Skin epidermis (tissue), 12 donors: ENCODE data around the gene RNASEL.
A peak's percentile ranks its signal among the peaks of the same experiment; 100 is the strongest.
"Not testable (repeated sequence)": the region's sequence is repeated elsewhere in the genome, so short reads cannot be mapped to it uniquely, and the experiment has no call there.

ENCODE experiments used
- H3K27ac ChIP-seq, 21 experiments: fragments of 200-600 bp; sonication (generic) in 11 of 21; one replicate each; pipeline ENCODE4 v1.5.0; 2020; ENCODE audit warnings: mild to moderate bottlenecking in 3 of 21, inconsistent platforms in 2 of 21, moderate library complexity in 2 of 21
- H3K4me3 ChIP-seq, 7 experiments: fragments of 200-600 bp; sonication (generic) in 2 of 7; one replicate each; pipeline ENCODE4 v1.5.0; 2020; ENCODE audit warnings: inconsistent platforms in 2 of 7, mild to moderate bottlenecking in 2 of 7, moderate library complexity in 1 of 7

Gene RNASEL

DNA sequence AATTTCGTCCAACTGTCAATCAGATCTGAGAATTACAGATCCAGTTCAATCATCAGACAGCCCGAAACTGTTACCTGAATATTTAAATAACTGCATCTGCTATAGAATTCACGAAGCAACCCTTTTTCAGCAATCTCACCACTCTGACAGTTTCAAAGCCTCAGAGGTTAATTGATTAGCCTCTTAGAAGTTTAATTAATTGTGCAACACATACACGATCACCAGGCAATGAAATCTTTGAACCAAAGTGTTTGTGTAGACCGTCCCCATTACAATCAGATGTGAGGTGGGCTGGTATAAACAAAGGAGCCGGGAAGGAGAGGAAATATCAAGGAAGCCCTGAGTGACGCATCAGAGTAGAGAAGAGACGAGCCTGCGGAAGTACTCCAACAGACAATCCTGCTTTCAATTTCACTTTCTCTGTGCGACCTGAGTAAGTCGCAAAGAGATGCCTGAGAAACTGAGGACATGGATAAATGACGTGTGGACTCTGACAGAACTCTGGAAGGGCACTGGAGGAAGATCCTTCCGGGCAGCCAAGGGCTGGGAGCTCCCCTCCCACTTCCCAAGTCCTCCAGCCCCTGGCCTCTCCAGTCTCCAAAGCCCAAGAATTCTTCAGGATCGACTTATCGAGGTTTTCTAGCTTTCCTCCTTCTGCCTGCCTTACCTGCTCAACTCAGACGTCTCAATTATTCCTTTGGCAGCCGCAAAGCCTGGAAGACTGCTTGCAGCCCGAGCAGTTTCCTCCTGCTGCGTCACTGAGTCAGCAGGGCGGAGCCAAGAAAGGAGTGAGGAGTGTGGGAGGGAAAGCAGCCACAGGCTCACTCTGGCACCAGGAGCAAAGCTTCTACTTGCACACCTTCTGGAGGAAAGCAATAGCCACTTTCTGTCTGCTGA lies at the start of gene RNASEL:
TSS of gene RNASEL (minus strand) at position 757 of the 897 bp plus-strand sequence. CDS start 2,450 bp downstream, outside the sequence.
- peak within 1 kb of the TSS; percentile 36 to 73 (median 66) for H3K4me3 ChIP-seq
- peak within 1 kb of the TSS; percentile 86 to 99 (median 93) for H3K27ac ChIP-seq

DNA sequence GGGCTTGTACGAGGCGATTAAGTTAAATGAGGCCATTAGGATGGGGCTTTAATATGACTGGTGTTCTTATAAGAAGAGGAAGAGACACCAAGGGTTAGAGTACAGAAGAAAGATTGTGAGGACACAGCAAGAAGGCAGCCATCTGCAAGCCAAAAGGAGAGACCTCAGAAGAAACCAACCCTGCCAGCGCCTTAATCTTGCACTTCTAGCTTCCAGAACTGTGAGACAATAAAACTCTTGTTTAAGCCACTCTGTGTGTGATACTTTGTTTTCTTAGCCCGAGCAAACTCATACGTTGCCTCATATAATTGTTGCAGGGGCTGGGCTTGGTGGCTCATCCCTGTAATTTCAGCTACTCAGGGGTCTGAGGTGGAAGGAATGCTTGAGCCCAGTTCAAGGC lies 48.7 kb upstream of the RNASEL start:
- Histone ChIP-seq H3K4me3 (no peak overlapping the region), H3K27ac (no peak overlapping the region)

DNA sequence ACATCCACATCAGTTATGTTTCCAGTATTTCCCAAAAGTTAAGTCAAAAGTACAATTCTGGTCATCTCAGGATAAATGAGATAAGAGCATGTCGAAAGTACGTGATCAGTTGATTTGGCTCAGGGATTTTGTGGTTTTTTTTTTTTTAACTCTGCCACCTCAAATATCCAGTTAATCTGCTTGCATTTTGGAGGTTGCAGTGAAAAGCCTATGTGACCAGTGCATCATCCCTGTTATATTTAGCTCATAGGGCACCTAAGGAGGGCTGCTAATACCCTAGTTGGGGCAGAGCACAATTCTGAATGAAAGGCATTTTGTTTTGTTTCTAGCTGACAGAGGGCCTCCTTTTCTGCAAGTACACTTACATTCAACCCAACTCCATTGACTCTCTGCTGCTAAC lies 46.8 kb upstream of the RNASEL start:
- H3K27ac ChIP-seq, result no peak overlapping the region

GRCh38 chr1:182634306-182635072 lies 45.4 kb upstream of the RNASEL start:
- H3K27ac ChIP-seq, result no peak overlapping the region
- no peak overlapping the region for H3K4me3 ChIP-seq

More for the DNA sequence above, 46.8 kb upstream of the RNASEL start:
- H3K4me3 ChIP-seq, result no peak overlapping the region

- Histone ChIP-seq H3K4me3 (no peak overlapping the region), H3K27ac (no peak overlapping the region)
Measured at GRCh38 chr1:182633657-182634281, 44.7 kb upstream of the RNASEL start.

- no peak overlapping the region for H3K27ac ChIP-seq
Measured at GRCh38 chr1:182633031-182633430, 44.0 kb upstream of the RNASEL start.

GRCh38 chr1:182632441-182632857 lies 43.4 kb upstream of the RNASEL start:
- H3K27ac ChIP-seq, H3K4me3 ChIP-seq: not testable (repeated sequence)

More at GRCh38 chr1:182633031-182633430, 44.0 kb upstream of the RNASEL start:
- H3K4me3 ChIP-seq, result no peak overlapping the region

GRCh38 chr1:182631954-182632353 lies 42.9 kb upstream of the RNASEL start:
- H3K4me3 ChIP-seq, result no peak overlapping the region
- no peak overlapping the region for H3K27ac ChIP-seq

- no peak overlapping the region for H3K4me3 ChIP-seq
- no peak overlapping the region for H3K27ac ChIP-seq
Measured at GRCh38 chr1:182631053-182631677, 42.1 kb upstream of the RNASEL start.

GRCh38 chr1:182630586-182630985 lies 41.5 kb upstream of the RNASEL start:
- H3K4me3 ChIP-seq, result no peak overlapping the region
- no peak overlapping the region for H3K27ac ChIP-seq

DNA sequence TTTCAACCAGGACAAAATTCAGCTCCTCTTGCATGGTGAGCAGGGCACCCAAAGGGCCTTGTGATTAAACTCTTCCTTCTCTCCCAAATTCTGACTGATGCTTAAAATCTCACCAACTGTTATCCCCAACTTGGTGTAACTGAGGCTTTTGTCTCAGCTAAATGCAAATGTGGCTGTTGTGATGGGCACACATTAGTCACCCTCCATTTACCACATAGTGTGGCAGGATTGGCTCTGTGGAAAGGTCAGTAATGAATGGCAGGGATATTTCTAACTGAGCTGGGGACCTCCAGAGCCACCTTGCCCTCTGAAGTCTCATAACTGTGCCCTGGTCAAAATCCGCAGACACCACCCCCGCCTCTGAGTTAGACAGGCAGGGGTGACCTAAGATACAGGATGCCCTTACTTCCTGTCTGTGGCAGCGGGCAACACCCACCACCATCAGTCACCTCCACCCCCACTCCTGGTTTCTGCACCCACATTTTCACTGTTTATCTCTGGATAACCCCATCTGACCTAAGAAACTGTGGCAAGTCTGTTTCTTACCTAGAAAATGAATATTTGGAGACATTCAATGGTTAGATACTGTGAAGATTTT lies 40.5 kb upstream of the RNASEL start:
- H3K4me3 ChIP-seq, result no peak overlapping the region
- no peak overlapping the region for H3K27ac ChIP-seq

DNA sequence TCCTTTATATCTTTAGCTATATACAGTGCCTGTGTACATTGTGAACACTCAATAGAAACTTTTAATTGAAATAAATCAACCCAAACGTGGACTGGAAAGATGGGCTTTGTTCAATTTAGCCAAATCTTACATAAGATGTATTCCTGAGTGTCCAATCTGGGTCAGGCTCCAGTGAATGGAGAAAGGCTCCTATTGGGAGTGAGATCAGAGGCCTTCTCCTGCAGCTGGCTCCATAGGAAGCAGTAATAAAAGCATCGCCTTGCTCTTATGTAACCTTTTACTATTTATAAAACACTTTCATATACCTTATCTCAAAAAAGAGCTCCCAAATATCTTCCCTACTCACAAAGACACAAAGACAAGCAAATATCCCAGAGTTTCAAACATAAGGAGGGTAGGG lies 40.0 kb upstream of the RNASEL start:
- Histone ChIP-seq H3K4me3 (no peak overlapping the region), H3K27ac (no peak overlapping the region)

DNA sequence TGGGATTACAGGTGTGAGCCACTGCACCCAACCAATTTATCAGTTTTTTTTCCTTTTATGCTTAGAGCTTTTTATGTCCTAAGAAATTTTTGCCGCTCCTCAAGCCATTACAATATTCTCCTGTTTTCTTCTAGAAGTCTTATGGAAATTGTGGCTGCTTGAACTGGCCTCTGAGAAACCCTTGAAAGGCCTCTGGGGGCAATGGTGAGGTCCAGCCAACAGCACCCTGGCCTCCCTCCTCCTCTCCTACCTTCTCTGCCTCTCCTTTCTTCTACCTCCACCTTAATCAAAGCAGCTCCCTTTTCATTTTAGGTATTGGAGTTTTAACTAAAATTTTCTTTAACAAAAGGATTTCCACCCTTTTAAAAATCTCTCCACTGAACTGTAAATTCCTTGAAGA lies 39.6 kb upstream of the RNASEL start:
- Histone ChIP-seq H3K4me3 (no peak overlapping the region), H3K27ac (no peak overlapping the region)

DNA sequence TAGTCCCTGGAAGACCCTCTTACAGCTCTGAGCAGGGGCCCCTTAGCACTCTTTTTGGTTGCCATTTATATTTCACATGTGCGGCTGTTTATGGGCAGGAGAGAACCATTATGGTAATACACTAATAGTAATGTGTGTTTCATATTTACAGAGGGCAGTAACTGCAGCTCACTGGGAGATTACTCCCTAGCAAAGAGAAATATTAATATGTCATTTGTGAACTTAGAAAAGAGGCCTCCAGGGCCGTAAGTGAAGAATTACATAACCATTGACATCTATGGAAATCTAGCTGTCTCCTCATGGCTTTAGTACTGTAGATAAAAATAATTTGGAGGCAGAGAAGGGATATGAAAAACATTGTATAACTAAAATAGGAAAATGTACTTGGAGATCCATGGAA lies 38.6 kb upstream of the RNASEL start:
- H3K4me3 ChIP-seq, result no peak overlapping the region
- no peak overlapping the region for H3K27ac ChIP-seq

DNA sequence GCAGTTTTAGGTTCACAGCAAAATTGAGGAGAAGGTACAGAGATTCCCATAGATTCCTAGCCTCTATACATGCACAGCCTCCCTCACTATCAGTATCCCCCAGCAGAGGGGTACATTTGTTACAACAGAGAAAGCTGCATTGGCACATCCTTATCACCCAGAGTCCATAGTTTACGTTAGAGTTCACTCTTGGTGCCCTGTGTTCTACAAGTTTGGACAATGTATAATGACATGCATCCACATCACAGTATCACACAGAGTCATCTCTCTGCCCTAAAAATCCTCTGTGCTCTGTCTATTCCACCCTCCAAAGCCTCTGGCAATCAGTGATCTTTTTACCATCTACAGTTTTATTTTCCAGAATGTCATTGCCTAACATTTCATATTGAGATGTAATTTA lies 37.5 kb upstream of the RNASEL start:
- Histone ChIP-seq H3K4me3 (no peak overlapping the region), H3K27ac (peak overlapping the region in 2 of 21 experiments; percentile 17 to 64)

DNA sequence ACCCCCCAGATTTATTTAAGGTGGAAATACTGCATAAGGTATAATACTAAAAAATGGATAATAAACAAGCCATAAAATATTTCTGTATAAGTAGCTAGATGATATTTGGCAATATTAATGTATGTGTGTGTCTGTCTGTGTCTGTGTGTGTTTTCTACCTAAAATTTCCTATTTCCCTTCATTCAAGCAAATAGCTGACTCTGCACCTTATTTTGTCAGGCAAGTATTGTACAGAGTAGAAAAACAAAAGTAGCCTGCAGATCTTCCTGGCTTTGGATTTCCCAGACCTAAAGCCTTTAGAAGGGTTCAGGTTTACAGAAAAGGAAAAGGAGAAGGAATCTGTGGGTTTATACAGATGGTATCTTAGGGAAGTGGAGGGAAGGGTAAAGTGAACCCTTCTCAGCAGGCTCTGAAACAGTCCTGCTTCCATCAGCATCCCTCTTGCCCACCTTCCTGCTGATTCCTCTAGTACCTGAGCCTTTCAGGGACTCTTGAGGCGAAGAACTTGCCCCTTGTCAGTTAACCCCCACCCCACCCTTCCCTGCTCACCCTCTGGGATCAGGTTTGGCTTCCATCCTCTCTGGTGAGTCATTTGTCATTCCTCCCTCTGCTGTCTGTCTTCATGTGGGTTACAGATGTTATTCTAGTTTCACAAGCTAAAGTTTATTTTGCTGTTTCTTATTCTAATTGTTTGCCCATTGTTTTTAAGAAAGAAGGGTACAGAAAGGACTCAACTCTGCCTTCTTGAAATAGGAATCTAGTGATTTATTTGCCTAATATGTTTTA lies 36.9 kb upstream of the RNASEL start:
- H3K4me3 ChIP-seq, result no peak overlapping the region
- H3K27ac ChIP-seq, result peak overlapping the region in 2 of 21 experiments; percentile 17 to 64

DNA sequence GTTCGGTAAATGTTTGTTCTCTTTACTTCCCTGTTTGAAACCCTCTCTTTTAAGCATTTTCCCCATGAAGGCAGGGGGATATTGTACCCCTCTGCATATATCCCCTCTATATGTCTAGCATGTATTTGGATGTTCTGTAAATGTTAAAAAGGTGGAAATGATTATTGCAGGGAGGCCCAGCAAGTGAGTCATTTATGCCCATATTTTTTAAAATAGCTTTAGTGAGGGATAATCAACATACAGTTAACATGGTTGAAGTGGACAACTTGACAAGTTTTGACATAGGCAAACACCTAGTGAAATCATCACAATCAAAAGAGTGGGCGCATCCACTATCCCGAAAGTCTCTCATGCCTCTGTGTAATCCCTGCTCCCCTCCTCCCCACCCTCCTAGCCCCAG lies 36.0 kb upstream of the RNASEL start:
- Histone ChIP-seq H3K27ac (peak overlapping the region in 3 of 21 experiments; percentile 27 to 54 (median 49)), H3K4me3 (no peak overlapping the region)

DNA sequence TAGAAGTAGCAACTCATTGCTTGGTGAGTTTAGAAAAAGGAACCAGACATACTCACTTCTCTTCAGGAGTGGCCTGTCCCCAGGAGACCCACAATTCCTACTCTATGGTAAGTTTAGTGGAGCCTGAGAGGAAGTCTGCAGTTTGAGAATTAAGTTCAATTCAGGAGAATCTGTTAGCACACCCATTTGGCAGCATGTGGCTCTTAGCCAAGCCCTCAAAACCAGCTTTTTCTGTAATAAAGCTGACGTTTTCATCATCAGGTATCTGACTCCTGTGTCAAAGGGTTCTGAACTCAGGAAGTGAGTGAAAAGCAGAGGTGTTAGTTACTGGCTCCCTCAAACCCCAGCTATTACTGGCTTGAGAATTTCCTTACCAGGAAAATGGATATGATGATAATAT lies 35.5 kb upstream of the RNASEL start:
- Histone ChIP-seq H3K4me3 (no peak overlapping the region), H3K27ac (peak overlapping the region in 6 of 21 experiments; percentile 20 to 57 (median 50))
